OCI-LY1 (cell line): ENCODE measurements around the gene MKRN2.

ENCODE experiments used
- H2AFZ ChIP-seq: fragments of 200-600 bp; sonication (generic), shearing (Covaris generic); 2 replicates; pipeline ENCODE4 v1.6.0; 2014; ENCODE audit warnings: antibody characterized with exemption, mild to moderate bottlenecking, low read length
- H3F3A ChIP-seq: fragments of 200-600 bp; sonication (generic), shearing (Covaris generic); 2 replicates; pipeline ENCODE4 v1.6.0; 2014; ENCODE audit warnings: mild to moderate bottlenecking, antibody characterized with exemption, low read length, moderate library complexity; ENCODE audit not compliant: insufficient read depth
- H3K27ac ChIP-seq: fragments of 200-600 bp; sonication (generic); 2 replicates; pipeline ENCODE4 v1.5.1; 2014; ENCODE audit warnings: low read length, mixed run types, mild to moderate bottlenecking, low read depth; ENCODE audit not compliant: poor library complexity, severe bottlenecking
- H3K27me3 ChIP-seq: fragments of 200-600 bp; sonication (generic); 2 replicates; pipeline ENCODE4 v1.6.0; 2014; ENCODE audit warnings: antibody characterized with exemption, mild to moderate bottlenecking, low read length, moderate library complexity; ENCODE audit not compliant: insufficient read depth
- H3K36me3 ChIP-seq: fragments of 200-600 bp; sonication (generic); 2 replicates; pipeline ENCODE4 v1.6.1; 2014; ENCODE audit warnings: mild to moderate bottlenecking, antibody characterized with exemption, low read length, moderate library complexity, mixed read lengths; ENCODE audit not compliant: insufficient read depth
- H3K4me1 ChIP-seq: fragments of 200-600 bp; sonication (generic); 2 replicates; pipeline ENCODE4 v1.5.1; 2014; ENCODE audit warnings: mild to moderate bottlenecking, low read length, moderate library complexity; ENCODE audit not compliant: insufficient read depth, severe bottlenecking
- H3K4me2 ChIP-seq: fragments of 200-600 bp; sonication (generic), shearing (Covaris generic); 2 replicates; pipeline ENCODE4 v1.6.1; 2014; ENCODE audit warnings: low read length
- H3K4me3 ChIP-seq: fragments of 200-600 bp; sonication (generic); 2 replicates; pipeline ENCODE4 v1.5.1; 2014; ENCODE audit warnings: low read length, low read depth, mild to moderate bottlenecking, mixed read lengths; ENCODE audit not compliant: poor library complexity, severe bottlenecking
- H3K79me2 ChIP-seq: fragments of 200-600 bp; shearing (Covaris generic); 2 replicates; pipeline ENCODE4 v1.6.1; 2016; ENCODE audit warnings: mixed run types, low read length, mixed read lengths; ENCODE audit not compliant: insufficient read depth
- H3K9ac ChIP-seq: fragments of 200-600 bp; sonication (generic), shearing (Covaris generic); 2 replicates; pipeline ENCODE4 v1.6.1; 2014; ENCODE audit warnings: mild to moderate bottlenecking, low read length, mixed read lengths
- H3K9me2 ChIP-seq: fragments of 200-600 bp; sonication (generic), shearing (Covaris generic); 2 replicates; pipeline ENCODE4 v1.6.1; 2014; ENCODE audit warnings: low read depth, mild to moderate bottlenecking, low read length, mixed read lengths
- H3K9me3 ChIP-seq: fragments of 200-600 bp; shearing (Covaris generic); 2 replicates; pipeline ENCODE4 v1.6.1; 2014; ENCODE audit warnings: low read length, mixed read lengths
- H4K20me1 ChIP-seq: fragments of 200-600 bp; sonication (generic), shearing (Covaris generic); 2 replicates; pipeline ENCODE4 v1.6.0; 2016; ENCODE audit warnings: mild to moderate bottlenecking, low read length; ENCODE audit not compliant: insufficient read depth
- CTCF ChIP-seq: fragments of 200-600 bp; sonication (generic), shearing (Covaris generic); IDR thresholded peaks from 2 replicates; pipeline ENCODE4 v1.5.1; 2017; ENCODE audit warnings: mild to moderate bottlenecking, antibody characterized with exemption, low read length, moderate library complexity, mixed read lengths
- EZH2 ChIP-seq: fragments of 200-600 bp; sonication (generic), shearing (Covaris generic); IDR thresholded peaks from 2 replicates; pipeline ENCODE4 v1.8.0; 2017; ENCODE audit warnings: borderline replicate concordance, mixed run types, mild to moderate bottlenecking, antibody characterized with exemption, low read length, moderate library complexity, mixed read lengths

Gene MKRN2

GRCh38 chr3:12591997-12592715 is 35.3 kb downstream of the MKRN2 start:
- Histone ChIP-seq H2AFZ (no peak overlapping the region), H3K79me2 (no peaks in the 10 kb centered on the region), H3K27ac (no peak overlapping the region), H3K4me1 (no peaks in the 10 kb centered on the region), H3K27me3 (no peaks in the 10 kb centered on the region), H4K20me1 (no peaks in the 10 kb centered on the region), H3K9ac (no peak overlapping the region), H3K9me2 (no peaks in the 10 kb centered on the region), H3K4me3 (no peak overlapping the region), H3K9me3 (no peaks in the 10 kb centered on the region), H3K36me3 (peaks cover 87% of the 10 kb centered on the region), H3K4me2 (no peak overlapping the region), H3F3A (no peaks in the 10 kb centered on the region)
- TF ChIP-seq CTCF (no peak), EZH2 (no peak)

- H2AFZ ChIP-seq: no peak overlapping the region
- no peaks in the 10 kb centered on the region for H3K9me3 ChIP-seq
- H3K9me2 ChIP-seq: no peaks in the 10 kb centered on the region
- peaks cover 87% of the 10 kb centered on the region for H3K36me3 ChIP-seq
- H3K27ac ChIP-seq: no peak overlapping the region
- no peaks in the 10 kb centered on the region for H3K79me2 ChIP-seq
- no peaks in the 10 kb centered on the region for H3F3A ChIP-seq
- TF ChIP-seq CTCF (no peak), EZH2 (no peak)
- H3K4me1 ChIP-seq: no peaks in the 10 kb centered on the region
- H3K9ac ChIP-seq: no peak overlapping the region
- H3K4me2 ChIP-seq: no peak overlapping the region
- no peaks in the 10 kb centered on the region for H4K20me1 ChIP-seq
- no peaks in the 10 kb centered on the region for H3K27me3 ChIP-seq
- H3K4me3 ChIP-seq: no peak overlapping the region
These were observed 36.6 kb downstream of the MKRN2 start for GRCh38 chr3:12593473-12593872.

GRCh38 chr3:12598890-12599289 is 42.0 kb downstream of the MKRN2 start:
- no peak overlapping the region for H3K4me3 ChIP-seq
- H3K4me1 ChIP-seq: no peaks in the 10 kb centered on the region
- no peak overlapping the region for H2AFZ ChIP-seq
- H3K9me3 ChIP-seq: no peaks in the 10 kb centered on the region
- H3K79me2 ChIP-seq: no peaks in the 10 kb centered on the region
- no peak overlapping the region for H3K27ac ChIP-seq
- peaks cover 93% of the 10 kb centered on the region for H3K36me3 ChIP-seq
- H3K27me3 ChIP-seq: no peaks in the 10 kb centered on the region
- no peaks in the 10 kb centered on the region for H3F3A ChIP-seq
- TF ChIP-seq EZH2: no peak
- no peak for TF ChIP-seq CTCF
- H3K4me2 ChIP-seq: no peak overlapping the region
- H4K20me1 ChIP-seq: no peaks in the 10 kb centered on the region
- no peak overlapping the region for H3K9ac ChIP-seq
- H3K9me2 ChIP-seq: no peaks in the 10 kb centered on the region
